NCI-H524 (cell line): ENCODE data around the gene UBE4B.
"Not testable (repeated sequence)": the region's sequence is repeated elsewhere in the genome, so short reads cannot be mapped to it uniquely, and the experiment has no call there.

Source experiments
- DNase-seq, 2 experiments: peaks; one replicate each; lab custom pipeline; 2025; lab: John Stamatoyannopoulos, UW

The UBE4B gene

DNA sequence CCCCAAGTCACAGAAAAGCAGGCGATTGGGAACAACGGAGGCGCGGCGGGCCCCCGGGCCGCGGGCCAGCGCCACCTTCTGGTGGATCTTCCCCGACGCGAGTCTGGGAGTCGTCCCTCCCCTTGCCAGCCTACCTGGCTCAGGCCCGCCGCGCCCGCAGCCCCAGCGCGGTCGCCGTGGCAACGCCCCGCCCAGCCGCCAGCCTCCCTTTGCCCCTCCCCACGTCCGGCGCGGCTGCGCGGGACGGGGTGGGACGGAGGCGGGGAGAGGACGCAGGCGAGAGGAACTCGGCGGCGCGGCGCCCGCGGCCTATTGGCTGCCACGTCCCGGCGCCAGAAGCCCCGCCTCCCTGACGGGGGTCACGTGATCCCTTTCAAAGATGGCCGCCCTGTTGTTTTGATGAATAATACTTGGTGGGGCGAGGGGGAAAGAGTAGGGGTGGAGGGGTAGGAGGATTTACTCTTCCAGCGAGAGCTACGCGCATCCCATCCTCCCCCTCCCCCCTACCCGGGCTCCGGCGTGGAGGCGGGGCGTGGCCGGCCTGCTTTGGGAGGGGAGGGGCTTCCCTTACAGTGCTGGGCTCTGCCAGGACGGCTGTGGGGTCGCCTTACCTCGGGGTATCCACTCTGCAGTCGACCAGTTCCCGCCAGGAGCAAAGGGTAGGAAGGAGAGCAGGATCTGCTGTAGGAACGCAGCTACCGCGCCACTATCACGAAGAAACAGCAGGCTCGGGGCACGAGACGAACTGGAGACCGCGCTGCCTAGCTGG, at the start of gene UBE4B:
Gene UBE4B (plus strand): TSS at position 369 of the 769 bp plus-strand sequence. CDS start 713 bp downstream, outside the sequence.
- DNase-seq: peak; percentile 97 to 98

DNA sequence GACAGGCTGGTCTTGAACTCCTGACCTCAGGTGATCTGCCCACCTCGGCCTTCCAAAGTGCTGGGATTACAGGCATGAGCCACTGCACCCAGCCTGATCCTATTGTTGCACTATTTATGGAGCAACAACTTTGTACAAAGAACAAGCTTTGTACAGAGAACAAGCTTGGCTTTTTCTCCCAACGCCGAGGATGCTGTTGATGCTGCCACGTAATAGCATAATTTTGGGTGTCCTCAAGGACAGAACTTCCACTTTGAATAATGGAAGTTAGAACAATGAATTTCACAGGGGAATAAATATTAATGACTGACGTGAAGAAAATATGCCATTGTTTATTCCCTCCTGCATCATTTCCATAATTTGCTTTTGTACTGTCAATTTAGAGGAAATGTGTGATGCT, 48.5 kb upstream of the UBE4B start:
- no peak for DNase-seq

DNA sequence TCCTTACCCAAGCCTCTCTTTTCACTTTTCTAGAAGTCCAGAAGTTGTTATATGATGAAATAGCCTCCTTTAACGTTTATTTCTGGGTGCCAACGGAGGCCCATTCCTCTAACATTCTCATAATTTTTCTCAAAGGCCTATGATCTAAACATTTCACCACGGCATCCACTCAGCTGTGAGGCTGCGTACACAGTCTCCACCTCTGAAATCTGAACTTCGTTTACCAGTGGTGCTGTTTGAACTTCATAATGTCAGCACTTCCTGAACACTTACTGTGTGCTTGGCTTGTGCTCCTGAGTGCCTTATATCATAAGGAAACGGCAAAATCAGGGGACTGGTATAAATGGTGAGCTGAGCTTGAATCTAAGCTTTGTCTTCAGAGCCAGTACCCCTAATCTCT, 47.8 kb upstream of the UBE4B start:
- DNase-seq: no peak

DNA sequence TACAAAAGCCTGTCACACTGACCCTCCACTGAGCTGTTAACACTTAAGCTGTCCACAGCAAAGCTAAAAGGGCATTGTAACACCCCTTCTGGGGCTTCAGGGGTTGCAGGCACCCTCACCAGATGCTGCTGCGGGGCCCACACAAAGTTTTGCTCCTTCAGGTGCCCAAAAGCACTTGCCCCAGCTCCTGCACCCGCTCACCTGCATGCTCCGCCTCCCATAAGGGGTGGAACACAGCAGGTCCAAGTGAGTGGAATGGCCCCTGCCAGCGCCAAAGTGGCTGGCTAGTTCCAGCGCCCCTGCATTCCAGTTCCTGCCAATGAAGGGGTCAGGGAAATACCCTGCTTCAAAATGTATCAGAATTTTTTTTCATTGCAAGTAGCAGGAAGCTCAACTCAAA, 43.0 kb upstream of the UBE4B start:
- DNase-seq: no peak

DNA sequence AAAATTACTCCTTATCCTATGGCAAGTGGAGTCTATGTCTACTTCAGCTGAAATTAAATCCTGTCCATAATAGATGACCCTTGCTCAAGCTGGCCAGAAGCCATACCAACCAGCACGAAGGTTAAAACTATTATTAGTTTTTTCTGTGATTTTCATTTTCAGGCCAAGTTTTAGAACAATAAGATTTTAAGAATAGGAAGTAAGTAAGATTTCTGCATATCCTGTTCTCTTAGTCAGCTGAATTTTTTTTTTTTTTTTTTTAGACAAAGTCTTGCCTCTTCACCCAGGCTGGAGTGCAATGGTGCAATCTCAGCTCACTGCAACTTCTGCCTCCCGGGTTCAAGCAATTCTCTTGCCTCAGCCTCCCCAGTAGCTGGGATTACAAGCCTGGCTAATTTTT, 41.8 kb upstream of the UBE4B start:
- no peak for DNase-seq

DNA sequence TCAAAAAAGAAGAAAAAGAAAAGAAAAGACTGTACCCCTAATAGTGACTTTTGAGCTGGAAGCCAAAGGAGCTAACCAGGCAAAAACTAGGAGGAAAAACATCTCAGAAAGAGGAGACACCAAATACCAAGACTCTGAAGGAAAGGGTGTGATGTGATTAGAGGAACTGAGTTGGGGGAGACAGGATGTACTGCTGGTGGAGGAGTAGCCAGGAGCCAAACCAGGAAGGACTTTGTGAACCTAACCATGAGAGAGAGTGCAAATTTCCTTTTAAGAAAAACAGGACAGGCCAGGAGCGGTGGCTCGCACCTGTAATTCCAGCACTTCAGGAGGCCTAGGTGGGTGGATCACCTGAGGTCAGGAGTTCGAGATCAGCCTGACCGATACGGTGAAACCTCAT, 39.8 kb upstream of the UBE4B start:
- no peak for DNase-seq

DNA sequence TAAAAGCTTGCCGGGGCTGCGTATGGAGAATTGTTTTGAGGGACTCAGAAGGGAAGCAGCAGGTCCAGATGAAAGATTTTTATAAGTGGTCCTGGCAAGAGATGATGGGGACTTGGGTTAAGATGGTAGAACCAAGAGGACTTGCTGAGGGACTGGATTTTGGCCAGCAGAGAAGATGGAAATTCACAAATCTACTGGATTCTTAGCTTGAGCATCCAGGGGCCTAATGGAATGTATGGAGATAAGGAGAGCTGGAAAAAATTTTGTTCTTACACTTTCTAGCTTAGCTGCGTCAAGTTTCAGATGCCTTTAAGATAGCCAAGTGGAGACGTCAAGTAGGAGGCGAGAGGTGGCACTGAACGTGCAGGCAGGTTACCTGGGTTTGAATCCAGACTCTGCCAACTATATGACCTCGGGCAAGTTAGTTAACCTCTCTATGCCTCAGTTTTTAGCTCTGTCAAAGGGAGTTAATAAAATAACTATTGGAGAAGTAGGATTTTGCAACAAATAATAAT, 39.1 kb upstream of the UBE4B start:
- DNase-seq: no peak

DNA sequence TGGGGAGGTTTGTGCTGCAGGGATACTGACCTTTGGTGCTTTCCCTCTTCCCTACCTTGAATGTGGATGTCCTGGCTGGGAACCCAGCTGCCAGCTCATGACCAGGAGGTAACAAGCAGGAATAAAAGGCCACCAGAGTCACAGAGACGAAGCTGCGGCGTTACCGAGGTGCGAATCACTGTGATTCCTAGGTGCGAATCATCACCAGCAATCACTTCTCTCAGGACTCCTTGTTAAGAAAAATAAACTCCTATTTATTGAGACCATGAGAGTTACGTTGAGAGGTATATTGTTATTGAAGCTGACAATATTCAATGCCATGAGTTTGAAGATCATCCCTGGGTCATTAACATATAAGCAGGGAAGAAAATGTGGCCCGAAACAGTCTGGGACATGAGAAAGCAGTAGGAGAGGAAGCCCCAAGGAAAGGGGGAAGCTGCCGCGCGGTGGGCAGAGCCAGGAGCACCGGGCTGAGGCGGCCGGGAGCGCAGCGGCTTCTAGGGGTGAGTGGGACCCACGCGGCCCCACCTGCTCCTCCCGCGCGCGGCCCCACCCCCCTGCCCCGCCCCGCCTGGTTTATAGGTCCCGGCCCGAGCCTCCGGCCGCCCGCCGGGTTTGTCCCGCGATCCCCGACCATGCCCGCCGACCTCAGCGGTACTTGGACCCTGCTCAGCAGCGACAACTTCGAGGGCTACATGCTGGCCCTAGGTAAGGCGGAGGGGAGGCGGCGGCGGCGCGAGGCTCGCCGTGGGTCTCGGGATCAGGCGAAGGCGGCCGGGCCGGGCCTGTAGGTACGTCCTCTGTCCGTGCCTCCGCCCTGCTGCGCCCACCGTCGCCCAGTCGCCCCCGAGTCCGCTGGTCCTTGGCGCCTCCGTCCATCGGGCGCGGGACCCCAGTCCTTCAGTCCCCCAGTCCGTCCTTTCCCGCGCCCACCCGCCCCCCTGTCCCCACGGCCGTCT, 35.9 kb upstream of the UBE4B start, which contains the start of gene RBP7:
Gene RBP7 (plus strand): TSS at position 605 of the 959 bp plus-strand sequence. CDS start 31 bp downstream, at position 636.
- no peak for DNase-seq

DNA sequence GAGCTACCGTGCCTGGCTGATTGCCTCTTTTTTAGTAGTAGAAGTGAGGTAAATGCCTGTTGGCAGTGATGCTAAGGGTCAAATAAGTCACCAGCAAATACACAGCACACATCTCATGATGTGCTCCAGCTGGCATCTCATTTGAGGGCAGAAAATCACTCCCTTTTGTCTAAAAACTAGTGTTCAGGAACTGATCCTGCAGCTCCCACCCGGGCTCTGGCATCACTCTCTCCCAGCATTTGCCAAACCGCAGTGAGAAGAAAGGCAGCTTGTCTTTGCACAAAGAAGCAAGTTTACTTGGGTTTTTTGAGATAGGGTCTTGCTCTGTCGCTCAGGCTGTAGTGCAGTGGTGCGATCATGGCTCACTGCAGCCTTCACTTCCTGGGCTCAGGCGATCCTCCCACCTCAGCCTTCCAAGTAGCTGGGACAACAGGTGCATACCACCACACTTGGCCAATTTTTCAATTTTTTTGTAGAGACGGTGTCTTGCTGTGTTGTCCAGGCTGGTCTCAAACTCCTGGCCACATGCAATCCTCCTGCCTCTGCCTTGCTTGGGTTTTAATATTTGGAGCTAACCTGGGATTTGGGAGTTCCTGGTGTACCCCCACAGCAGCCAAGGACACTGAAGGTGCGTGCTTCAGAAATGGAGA, 31.6 kb upstream of the UBE4B start:
- no peak for DNase-seq

DNA sequence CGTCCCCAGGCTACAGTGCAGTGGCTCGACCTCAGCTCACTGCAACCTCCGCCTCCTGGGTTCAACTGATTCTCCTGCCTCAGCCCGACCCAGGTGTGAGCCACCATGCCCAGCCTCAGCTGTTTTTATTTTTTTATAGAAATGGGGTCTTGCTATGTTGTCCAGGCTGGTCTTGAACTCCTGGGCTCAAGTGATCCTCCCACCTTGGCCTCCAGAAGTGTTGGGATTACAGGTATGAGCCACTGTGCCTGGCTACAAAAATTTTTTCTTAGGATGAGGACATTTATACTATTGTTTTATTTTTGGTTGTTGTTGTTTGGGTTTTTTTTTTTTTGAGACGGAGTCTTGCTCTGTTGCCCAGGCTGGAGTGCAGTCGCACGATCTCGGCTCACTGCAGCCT, 27.5 kb upstream of the UBE4B start:
- not testable (repeated sequence) for DNase-seq

DNA sequence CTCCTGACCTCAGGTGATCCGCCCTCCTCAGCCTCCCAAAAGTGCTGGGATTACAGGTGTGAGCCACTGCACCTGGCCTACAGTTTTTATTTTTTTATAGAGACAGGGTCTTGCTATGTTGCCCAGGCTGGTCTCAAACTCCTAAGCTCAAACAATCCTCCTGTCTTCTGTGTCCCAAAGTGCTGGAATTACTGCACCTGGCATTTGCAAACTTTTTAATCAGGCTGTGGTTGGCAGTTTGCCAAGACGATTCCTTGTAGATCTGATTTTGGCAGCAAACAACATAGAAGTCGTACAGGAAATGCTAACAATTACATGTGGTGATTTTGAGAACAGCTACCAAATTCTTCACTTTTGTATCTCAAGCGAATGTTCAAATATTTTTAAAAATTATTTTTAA, 25.6 kb upstream of the UBE4B start:
- DNase-seq: no peak

DNA sequence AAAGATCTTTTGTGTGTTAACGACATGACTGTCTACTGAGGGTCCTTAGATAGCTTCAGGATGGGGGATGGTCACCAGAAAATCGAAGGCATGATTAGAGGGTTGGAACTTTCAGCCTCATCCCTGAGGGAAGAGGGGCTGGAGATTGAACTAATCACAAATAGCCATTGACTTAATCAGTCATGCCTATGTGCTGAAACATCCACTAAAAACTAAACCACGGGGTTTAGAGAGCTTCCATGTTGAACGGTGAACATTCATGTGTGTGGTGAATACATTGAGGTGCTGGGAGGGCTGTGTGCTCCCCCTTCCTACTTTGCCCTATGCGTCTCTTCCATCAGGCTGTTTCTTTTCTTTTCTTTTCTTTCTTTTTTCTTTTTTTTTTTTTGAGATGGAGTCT, 18.7 kb upstream of the UBE4B start:
- DNase-seq: no peak

DNA sequence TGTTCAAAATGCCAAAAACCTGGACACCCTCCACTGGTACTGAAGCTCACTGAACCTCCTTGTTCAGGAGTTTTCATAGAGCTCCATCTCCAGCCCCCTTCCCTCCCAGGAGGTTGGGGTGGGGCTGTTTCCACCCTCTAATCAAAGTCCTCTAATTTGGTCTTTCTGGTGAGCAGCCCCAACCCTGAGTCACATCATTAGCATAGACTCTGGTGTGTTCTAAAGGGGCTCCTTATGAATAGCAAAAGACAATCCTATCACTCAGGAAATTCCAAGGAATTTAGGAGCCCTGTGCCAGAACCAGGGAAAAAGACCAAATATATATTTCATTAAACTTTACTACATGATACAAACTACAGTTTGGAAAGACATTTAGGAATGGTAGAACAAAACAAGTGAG, 13.2 kb upstream of the UBE4B start:
- no peak for DNase-seq

DNA sequence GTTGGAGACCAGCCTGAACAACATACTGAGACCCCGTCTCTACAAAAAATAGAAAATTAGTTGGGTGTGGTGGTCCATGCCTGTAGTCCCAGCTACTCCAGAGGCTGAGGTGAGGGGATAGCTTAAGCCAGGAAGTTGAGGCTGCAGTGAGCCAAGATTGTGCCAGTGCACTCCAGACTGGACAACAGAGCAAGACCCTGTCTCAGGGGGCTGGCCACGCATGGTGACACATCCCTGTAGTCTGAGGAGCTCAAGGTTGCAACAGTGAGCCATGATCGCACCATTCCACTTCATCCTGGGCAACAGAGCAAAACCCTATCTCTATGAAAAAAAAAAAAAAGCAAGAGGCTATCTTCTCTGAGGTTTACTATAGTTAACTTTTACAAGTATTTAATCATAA, 12.7 kb upstream of the UBE4B start:
- no peak for DNase-seq

DNA sequence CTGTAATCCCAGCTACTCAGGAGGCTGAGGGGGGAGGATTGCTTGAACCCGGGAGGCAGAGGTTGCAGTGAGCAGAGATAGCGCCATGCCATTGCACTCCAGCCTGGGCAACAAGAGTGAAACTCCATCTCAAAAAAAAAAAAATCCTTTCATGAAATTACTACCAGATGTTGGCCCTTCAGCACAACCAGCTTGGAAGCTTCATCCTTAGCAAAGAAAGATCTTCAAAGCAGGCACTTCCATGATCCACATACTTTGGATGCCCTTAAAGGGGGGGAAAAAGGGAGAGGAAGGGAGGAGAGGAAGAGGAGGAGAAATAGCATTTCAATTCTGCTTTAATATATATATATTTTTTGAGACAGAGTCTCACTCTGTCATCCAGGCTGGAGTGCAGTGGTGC, 12.1 kb upstream of the UBE4B start:
- not testable (repeated sequence) for DNase-seq

DNA sequence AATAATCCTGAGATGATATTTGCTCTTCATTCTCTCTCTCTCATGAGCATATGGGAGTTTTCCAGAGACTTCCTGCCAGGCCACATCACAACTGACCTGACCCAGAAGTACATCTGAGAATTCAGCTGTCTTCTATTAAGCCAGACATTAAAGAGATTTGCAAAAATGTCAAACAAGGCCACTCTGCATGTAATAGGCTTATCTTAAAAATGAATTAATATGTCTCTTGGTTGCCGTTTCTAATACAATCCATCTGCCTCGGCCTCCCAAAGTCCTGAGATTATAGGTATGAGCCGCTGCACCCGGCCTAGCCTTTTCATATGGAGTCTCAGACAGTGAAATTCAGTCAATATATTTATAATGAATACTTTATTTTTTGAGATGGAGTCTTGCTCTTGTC, 10.8 kb upstream of the UBE4B start:
- DNase-seq: peak in 1 of 2 experiments; percentile 37

DNA sequence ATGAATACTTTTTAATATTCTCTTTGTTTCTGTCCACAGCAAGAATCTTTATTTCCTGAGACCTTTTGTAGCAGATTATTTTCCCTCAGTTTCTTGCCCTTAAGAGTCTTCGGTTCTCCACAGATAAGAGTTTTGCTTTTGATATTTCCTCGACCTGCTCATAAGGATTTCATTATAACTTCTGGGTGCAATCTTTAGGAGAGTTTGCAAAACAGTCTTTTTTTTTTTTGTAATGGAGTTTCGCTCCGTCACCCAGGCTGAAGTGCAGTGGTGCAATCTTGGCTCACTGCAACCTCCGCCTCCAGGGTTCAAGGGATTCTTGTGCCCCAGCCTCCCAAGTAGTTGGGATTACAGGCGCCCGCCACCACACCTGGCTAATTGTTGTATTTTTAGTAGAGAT, 10.1 kb upstream of the UBE4B start:
- no peak for DNase-seq

DNA sequence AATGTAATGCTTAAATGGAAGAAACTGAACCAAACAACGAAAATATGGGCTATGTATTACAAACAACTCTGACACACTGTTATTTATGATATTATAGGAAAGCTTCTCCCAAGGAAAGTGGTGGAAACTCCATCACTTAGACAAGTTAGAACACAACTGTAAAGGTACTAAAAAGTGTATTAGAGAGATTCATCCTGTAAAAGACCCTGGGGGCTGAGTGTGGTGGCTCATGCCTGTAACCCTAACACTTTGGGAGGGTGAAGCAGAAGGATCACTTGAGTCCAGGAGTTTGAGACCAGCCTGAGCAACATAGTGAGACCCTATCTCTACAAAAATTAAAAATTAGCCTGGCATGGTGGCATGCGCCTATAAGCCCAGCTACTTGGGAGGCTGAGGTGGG, 7.4 kb upstream of the UBE4B start:
- no peak for DNase-seq

DNA sequence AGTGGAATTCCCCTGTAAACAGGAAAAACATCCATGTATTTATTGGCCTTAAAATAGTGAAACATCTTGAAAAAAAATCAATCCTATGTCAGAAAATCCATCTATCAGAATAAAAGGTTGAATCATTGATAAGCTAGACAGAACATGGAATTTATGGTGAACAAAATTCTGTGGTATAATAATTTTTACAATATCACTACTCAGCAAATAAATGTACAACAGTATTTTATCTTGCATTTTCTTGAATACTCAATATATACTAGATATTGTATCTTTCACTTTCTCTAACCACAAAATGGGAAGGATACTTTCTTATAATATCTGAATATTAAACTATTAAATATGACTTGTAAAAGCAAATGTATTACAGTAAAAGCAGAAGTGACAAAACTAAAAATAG, 5.7 kb upstream of the UBE4B start:
- no peak for DNase-seq

DNA sequence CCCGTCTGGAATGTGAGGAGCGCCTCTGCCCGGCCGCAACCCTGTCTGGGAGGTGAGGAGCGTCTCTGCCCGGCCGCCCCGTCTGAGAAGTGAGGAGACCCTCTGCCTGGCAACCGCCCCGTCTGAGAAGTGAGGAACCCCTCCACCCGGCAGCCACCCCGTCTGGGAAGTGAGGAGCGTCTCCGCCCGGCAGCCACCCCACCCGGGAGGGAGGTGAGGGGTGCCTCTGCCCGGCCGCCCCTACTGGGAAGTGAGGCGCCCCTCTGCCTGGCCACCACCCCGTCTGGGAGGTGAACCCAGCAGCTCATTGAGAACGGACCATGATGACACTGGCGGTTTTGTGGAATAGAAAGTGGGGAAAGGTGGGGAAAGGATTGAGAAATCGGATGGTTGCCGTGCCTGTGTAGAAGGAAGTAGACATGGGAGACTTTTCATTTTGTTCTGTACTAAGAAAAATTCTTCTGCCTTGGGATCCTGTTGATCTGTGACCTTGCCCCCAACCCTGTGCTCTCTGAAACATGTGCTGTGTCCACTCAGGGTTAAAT, 3.7 kb upstream of the UBE4B start:
- DNase-seq: not testable (repeated sequence)

DNA sequence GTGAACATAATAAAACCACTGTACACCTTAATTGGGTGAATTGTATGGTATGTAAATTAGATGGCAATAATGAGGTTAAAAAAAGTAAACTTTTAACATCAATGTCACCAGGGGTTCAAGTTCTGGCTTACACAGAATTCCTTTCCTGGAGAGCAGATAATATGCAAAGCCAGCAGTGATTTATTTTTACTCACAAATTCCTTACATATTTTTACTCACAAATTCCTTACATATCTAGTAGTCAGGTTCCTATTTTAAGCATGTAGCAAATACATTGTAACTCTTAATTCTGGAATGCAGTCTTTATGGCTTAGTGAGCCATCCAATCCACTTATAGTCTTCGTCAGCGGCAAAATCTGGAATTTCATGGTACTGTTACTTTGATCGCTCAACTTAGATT, 1.3 kb upstream of the UBE4B start:
- DNase-seq: no peak

DNA sequence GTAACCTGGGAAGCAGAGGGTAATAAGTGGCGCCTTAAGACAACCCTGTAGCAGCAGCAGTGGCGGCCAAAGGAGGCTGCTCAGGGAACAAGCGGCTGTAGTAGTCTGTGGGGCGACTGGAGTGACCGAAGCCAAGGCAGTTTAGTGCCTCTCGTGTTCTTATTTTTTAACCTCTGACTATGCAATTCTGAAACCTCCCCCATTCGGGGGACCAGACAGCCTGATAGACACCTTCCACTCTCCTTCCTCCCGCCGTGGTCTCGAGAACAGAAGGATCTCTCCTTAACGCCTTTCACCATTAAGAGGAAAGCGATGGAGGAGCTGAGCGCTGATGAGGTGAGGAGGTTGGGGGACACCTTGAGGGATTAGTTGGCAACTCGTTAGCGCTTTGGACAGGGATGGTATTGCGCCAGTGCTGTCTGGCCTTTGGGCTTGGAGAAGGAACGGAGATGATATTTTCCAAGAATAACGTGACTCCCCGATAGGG, 644 bp downstream of the UBE4B start:
- peak; percentile 34 to 71 for DNase-seq
